Measurements from ENCODE around the gene VEGFA.

DNA sequence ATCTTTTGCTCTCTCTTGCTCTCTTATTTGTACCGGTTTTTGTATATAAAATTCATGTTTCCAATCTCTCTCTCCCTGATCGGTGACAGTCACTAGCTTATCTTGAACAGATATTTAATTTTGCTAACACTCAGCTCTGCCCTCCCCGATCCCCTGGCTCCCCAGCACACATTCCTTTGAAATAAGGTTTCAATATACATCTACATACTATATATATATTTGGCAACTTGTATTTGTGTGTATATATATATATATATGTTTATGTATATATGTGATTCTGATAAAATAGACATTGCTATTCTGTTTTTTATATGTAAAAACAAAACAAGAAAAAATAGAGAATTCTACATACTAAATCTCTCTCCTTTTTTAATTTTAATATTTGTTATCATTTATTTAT lies 15.9 kb downstream of the VEGFA start:
- TF ChIP-seq, protein P1, sequence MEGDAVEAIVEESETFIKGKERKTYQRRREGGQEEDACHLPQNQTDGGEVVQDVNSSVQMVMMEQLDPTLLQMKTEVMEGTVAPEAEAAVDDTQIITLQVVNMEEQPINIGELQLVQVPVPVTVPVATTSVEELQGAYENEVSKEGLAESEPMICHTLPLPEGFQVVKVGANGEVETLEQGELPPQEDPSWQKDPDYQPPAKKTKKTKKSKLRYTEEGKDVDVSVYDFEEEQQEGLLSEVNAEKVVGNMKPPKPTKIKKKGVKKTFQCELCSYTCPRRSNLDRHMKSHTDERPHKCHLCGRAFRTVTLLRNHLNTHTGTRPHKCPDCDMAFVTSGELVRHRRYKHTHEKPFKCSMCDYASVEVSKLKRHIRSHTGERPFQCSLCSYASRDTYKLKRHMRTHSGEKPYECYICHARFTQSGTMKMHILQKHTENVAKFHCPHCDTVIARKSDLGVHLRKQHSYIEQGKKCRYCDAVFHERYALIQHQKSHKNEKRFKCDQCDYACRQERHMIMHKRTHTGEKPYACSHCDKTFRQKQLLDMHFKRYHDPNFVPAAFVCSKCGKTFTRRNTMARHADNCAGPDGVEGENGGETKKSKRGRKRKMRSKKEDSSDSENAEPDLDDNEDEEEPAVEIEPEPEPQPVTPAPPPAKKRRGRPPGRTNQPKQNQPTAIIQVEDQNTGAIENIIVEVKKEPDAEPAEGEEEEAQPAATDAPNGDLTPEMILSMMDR (IDR thresholded peaks at IDR 0.05): no peak
- no peak for TF ChIP-seq POLR2AphosphoS5 (IDR thresholded peaks at IDR 0.05)
